Stimulated activated memory B cell treated with anti-CD40 and anti-IgM and Interleukin-4, amounts not matched to agents 10 μg/mL and 1 μg/mL and 100 μg/mL, for 72 hours (primary cell): Measurements from ENCODE around the gene CSAD.

Experiments used
- ATAC-seq: fragments of 150-1000 bp; cut with Tn5 transposase; 2 replicates; pipeline ENCODE4 v1.10.0; 2021
- H3K27ac Mint-ChIP-seq: one replicate; pipeline ENCODE4 v1.8.0; 2022; ENCODE audit warnings: mild to moderate bottlenecking, mixed read lengths
- H3K27me3 Mint-ChIP-seq: one replicate; pipeline ENCODE4 v1.8.0; 2022; ENCODE audit warnings: mixed read lengths
- H3K36me3 Mint-ChIP-seq: one replicate; pipeline ENCODE4 v1.8.0; 2022; ENCODE audit warnings: mixed read lengths
- H3K4me1 Mint-ChIP-seq: one replicate; pipeline ENCODE4 v1.8.0; 2022; ENCODE audit warnings: mixed read lengths
- H3K4me3 Mint-ChIP-seq: one replicate; pipeline ENCODE4 v1.8.0; 2022; ENCODE audit warnings: mild to moderate bottlenecking, moderate library complexity, mixed read lengths
- H3K9me3 Mint-ChIP-seq: one replicate; pipeline ENCODE4 v1.8.0; 2022; ENCODE audit warnings: mixed read lengths

The CSAD gene

DNA sequence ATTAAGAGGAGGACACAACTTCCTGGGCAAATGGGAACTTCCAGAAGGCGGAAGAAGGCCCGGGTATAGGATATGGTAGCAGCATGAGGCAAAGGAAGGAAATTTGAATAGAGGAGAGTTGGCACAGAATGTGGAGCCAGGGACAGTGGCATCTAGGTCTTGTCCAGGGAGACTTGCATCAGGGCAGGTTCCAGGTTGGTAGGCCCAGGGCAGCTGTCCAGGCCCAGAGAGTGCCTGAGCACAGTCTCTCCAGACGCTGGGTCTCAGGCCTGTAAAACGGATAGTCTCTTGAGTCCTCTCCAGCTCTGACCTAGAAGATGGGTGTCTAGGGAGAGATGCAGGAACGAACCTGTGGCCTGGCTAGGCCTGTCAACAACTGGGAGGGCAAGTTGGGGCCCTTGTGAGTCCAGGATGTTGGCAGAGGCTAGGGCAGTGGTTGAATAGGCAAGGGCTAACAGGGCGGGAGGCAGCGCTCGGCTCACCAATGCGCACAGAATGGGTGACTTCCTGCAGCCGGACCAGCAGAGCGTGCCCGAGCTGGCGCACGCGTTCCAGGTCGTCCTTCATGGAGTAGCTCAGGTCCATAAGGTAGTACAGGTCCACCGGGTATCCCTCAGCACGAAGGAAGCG, 16.4 kb upstream of the CSAD start:
- H3K4me1 Mint-ChIP-seq, result peaks cover 60% of the 10 kb centered on the region
- H3K27ac Mint-ChIP-seq, result peak overlapping the region; percentile 28
- no peak overlapping the region for H3K4me3 Mint-ChIP-seq
- H3K9me3 Mint-ChIP-seq, result no peaks in the 10 kb centered on the region
- no peak for ATAC-seq
- no peaks in the 10 kb centered on the region for H3K27me3 Mint-ChIP-seq
- peaks cover 70% of the 10 kb centered on the region for H3K36me3 Mint-ChIP-seq

DNA sequence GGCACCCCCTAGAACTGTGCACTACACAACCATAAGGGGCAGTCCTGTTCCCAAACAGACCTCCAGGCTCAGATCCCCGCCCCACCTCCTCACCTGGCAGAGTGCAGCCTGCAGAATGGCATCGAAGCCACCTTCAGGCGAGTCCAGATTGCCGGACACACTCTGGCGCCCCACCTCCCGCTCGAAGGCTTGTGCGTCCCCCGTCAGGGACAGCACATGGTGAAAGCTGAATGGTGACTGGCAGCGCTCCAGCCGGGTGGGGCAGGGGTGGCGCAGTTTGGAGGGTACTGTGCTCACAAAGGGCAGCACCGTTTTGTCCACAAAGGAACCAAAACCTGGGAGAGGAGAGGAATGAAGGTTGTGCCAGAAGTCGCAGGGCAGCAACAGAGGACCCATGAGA, 15.8 kb upstream of the CSAD start:
- Mint-ChIP-seq H3K4me1 (peaks cover 64% of the 10 kb centered on the region), H3K4me3 (no peak overlapping the region), H3K9me3 (no peaks in the 10 kb centered on the region), H3K27me3 (no peaks in the 10 kb centered on the region), H3K27ac (peak overlapping the region; percentile 28), H3K36me3 (peaks cover 77% of the 10 kb centered on the region)
- no peak for ATAC-seq

DNA sequence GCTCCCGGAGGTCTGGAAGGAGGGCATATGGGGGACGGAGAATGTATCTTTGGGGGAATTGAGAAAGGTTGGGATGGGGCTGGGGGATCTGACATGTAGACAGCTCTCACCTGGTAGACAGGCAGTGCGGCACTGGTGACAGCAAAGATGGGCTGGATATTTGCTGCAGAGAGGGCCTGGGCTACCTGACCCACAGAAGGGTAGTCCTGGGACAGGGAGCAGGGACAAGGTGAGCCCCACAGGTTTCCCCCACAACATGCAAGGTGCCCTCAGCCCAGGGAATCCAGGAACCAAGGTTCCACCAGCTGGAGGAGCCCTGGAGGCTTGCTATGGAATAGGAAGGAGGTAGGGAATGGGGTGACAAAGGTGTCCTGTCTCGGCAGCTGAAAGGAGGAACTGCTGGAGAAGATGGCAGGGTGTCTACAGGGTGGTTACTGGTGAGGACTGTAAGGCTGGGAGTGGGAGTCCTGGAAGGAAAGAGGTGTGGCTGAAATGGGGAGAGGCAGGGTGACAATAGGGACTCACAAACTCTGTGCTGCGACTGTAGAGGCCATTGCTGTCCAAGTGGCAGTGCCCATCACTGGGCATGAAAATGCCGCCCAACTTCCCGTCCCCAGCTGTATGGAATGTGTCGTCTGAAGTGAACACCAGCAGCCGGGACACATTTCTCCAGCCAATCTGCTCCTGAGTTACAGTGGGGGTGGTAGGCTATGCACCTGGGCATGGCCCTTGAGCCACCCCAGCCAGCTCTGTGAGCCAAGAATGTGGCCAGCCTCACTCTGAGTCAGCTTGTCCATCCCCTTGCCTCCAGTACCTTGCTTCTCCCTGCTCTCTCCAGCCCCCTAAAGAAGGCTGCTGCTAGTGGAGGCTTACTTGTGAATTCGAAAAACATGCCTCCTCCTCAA, 15.0 kb upstream of the CSAD start:
- Mint-ChIP-seq H3K4me1 (peaks cover 62% of the 10 kb centered on the region), H3K4me3 (no peak overlapping the region), H3K27me3 (no peaks in the 10 kb centered on the region), H3K27ac (peak overlapping the region; percentile 40), H3K36me3 (peaks cover 78% of the 10 kb centered on the region), H3K9me3 (no peaks in the 10 kb centered on the region)
- ATAC-seq, result no peak

DNA sequence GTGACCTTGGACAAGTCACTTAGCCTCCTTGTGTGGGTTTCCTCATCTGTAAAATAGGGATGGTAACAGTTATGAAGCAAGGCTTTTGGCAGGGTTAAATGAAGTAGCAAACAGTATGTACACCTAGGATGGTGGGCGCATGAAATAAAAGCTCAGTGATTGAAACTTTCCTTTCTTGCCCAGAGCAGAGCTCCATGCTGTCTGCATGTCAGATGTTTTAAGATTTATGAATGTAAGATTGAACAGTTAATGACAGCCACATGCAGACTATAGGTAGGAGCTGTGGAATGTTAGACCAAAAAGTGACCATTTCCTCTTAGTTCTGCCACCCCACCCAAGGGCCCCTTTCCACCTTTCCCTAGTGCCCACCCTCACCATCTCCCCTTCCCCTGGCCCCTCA, 14.2 kb upstream of the CSAD start:
- H3K27ac Mint-ChIP-seq, result peak overlapping the region; percentile 40
- ATAC-seq, result no peak
- H3K9me3 Mint-ChIP-seq, result no peaks in the 10 kb centered on the region
- H3K27me3 Mint-ChIP-seq, result no peaks in the 10 kb centered on the region
- H3K36me3 Mint-ChIP-seq, result peaks cover 76% of the 10 kb centered on the region
- peaks cover 60% of the 10 kb centered on the region for H3K4me1 Mint-ChIP-seq
- no peak overlapping the region for H3K4me3 Mint-ChIP-seq

DNA sequence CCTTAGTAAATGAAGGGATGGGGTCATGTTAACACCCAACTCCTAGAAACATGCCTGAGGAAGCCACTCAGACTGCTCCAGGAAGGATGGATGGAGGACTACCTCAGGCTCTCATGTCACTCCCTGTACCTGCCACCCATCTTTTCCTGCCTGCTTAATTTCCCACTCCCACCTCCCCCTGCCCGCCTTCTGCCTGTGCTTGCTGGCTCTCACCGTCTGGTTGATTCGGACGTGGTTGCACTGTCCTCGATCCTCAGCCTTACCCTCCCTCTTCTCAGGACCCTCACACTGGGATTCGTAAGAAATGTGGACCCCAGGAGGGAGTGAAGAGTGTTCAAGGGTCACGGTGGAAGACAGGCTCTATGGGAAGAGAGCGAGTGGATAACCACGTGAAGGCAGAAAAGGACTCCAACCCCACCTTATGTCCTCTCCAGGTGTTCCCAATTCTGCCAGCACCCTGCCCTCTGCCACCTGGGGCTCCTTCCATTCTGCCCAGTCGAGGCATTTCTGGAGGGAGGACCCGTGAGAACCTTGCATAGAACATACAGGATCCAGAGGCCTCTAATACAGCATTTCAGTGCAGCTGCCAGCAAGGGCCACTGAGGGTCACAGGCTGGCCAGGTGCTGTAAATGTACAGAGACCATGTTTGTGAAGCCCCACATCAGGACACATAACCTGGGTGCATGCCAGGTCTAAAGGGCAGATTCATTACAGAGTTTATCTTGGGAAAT, 13.4 kb upstream of the CSAD start:
- ATAC-seq, result no peak
- H3K36me3 Mint-ChIP-seq, result peaks cover 75% of the 10 kb centered on the region
- H3K4me1 Mint-ChIP-seq, result peaks cover 56% of the 10 kb centered on the region
- H3K4me3 Mint-ChIP-seq, result no peak overlapping the region
- no peaks in the 10 kb centered on the region for H3K9me3 Mint-ChIP-seq
- H3K27me3 Mint-ChIP-seq, result no peaks in the 10 kb centered on the region
- H3K27ac Mint-ChIP-seq, result no peak overlapping the region

DNA sequence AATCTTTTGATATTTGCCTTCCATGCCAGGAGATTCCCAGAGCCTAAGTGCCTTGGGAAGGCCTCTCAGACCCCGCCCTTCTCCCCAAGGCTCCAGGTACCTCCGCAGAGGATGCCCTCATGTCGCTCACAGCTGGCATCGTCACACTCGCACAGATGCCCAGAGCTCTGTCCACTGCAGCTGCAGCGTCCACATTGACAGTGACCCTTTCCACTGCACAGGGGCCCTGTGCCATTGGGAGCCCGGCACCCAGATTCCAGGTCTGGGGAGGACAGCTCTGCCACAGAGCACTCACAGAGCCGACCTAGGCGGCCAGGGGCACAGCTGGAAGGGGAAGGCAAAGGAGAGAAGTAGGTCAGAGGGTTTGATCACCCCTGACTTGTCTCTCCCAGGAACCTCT, 12.3 kb upstream of the CSAD start:
- Mint-ChIP-seq H3K27ac (no peak overlapping the region), H3K27me3 (no peaks in the 10 kb centered on the region), H3K4me3 (no peak overlapping the region), H3K4me1 (peaks cover 45% of the 10 kb centered on the region), H3K36me3 (peaks cover 78% of the 10 kb centered on the region), H3K9me3 (no peaks in the 10 kb centered on the region)
- no peak for ATAC-seq

DNA sequence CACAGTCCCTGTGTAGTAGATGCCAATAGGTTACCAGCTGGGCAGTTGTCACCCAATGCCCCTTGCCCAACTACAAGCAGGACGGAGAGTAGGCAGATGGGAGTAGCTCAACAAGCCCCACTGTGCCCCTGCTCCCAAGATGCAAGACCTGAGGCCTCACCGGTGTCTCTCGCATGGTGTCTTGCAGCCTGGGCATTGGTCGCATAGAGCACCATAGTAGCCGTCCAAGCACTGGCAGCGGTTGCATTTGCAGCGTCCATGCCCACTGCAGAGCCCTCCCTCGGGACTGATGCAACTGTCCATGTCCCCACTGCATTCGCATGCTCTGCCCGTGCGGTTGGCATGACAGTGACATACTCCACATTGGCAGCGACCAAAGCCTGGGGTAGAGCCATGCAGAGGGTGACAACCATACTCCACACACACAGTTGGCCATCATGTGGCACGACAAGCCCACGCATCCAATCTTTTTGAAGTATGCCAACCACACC, 11.9 kb upstream of the CSAD start:
- peaks cover 41% of the 10 kb centered on the region for H3K4me1 Mint-ChIP-seq
- no peaks in the 10 kb centered on the region for H3K27me3 Mint-ChIP-seq
- H3K27ac Mint-ChIP-seq, result no peak overlapping the region
- no peaks in the 10 kb centered on the region for H3K9me3 Mint-ChIP-seq
- H3K4me3 Mint-ChIP-seq, result no peak overlapping the region
- no peak for ATAC-seq
- peaks cover 80% of the 10 kb centered on the region for H3K36me3 Mint-ChIP-seq

DNA sequence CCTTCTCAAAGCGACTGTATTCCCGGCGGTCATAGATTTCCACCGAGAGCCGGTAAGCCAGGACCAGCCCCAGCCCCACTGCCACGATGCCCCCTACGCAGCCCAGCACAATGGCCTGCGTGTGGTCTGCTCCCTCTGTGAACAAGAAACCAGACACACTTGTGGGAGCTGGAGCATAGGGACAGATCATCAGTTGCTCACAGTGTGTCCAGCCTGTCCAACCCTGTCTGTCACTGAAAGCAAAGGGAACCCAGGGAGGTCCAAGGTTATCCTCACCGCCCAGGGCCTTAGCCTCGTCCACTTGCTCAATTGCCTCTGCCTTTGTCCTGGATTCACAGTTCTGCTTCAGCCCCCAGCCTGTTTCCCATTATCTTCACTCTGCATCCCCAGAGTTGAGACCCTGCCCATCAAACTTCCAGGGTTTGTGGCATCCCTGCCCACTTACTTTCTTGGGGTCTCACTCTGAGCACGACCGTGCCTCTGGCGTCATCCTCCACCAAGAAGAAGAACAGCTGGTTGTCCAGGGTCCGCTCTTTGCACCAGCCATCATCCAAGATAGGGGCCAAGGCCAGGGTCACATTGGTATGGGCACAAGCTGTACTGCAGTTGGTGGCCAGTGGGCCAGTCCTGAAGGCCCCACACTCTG, 11.3 kb upstream of the CSAD start:
- no peaks in the 10 kb centered on the region for H3K27me3 Mint-ChIP-seq
- H3K36me3 Mint-ChIP-seq, result peaks cover 83% of the 10 kb centered on the region
- H3K4me3 Mint-ChIP-seq, result no peak overlapping the region
- peaks cover 38% of the 10 kb centered on the region for H3K4me1 Mint-ChIP-seq
- H3K27ac Mint-ChIP-seq, result no peak overlapping the region
- no peaks in the 10 kb centered on the region for H3K9me3 Mint-ChIP-seq
- no peak for ATAC-seq

DNA sequence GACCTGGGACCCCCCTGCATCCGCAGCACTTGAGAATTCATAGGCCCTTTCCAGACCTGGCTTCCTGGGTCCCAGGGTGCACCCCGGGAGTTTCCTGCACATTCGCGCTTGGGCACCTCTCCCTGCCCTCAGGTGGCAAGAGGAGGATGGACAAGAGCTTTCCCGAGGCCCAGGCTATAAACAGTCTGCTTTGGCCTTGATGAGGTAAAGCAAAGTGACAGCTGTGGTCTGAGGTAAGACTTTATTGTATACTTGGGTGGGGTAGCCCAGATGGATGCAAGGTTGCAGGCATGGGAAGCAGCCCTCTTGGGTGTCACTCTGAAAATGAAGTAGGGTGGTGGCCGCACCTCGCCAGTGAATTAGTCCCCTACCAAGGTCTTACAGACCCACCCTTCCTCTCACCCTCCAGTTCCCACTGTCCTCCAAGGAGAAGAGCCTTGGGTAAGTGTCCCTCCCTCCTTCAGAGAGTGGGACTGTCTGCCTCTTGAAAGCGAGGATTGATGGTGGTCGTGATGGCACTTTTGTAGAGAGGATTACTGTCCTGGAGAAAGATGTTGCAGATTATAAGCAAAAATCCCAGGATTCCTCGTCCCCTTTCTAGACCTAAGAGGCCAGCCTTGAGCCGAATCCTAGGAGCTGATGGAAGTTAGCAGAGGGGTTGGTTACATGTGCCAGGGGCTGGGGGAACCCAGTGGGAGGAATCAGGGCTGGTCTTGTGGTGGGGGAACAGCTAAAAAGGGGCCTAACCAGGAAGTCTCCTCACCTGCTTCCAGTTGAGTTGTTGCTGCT, 10.6 kb upstream of the CSAD start:
- Mint-ChIP-seq H3K4me3 (no peak overlapping the region), H3K9me3 (no peaks in the 10 kb centered on the region), H3K27ac (no peak overlapping the region), H3K27me3 (no peaks in the 10 kb centered on the region), H3K4me1 (peaks cover 31% of the 10 kb centered on the region), H3K36me3 (peaks cover 83% of the 10 kb centered on the region)
- no peak for ATAC-seq

DNA sequence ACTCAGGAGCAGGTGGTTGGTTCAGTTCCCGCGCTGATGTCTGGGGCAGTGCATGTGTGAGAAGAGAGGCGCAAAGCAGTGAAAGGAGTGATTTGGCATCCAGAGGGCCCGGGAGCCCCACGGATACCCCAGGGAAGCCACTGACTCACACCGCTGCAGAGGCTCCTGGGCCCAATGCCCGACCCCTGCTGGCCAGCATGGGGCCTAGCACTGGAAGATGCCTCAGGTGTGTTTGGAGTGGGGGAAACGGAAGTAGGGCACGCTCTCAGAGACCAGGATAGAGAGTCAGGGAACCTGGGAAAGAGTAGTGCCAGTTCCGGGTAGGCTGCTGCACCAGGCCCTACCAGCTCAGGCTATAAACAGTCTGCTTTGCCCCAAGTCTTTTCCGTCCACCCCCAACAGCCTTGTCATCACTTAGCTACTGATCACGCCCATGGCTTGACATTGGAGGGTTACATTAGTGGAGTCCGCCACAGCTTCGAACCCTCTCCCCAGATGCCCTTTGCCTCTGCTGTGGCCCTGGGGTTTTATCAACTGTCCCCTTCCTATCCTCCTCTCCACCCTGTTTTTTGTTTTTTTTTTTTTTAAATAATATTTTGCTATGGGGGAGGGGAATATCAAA, 9.5 kb upstream of the CSAD start:
- Mint-ChIP-seq H3K4me1 (peaks cover 39% of the 10 kb centered on the region), H3K4me3 (no peak overlapping the region), H3K27ac (peak overlapping the region; percentile 17), H3K27me3 (no peaks in the 10 kb centered on the region), H3K36me3 (peaks cover 85% of the 10 kb centered on the region), H3K9me3 (no peaks in the 10 kb centered on the region)
- peak; percentile 79 for ATAC-seq

DNA sequence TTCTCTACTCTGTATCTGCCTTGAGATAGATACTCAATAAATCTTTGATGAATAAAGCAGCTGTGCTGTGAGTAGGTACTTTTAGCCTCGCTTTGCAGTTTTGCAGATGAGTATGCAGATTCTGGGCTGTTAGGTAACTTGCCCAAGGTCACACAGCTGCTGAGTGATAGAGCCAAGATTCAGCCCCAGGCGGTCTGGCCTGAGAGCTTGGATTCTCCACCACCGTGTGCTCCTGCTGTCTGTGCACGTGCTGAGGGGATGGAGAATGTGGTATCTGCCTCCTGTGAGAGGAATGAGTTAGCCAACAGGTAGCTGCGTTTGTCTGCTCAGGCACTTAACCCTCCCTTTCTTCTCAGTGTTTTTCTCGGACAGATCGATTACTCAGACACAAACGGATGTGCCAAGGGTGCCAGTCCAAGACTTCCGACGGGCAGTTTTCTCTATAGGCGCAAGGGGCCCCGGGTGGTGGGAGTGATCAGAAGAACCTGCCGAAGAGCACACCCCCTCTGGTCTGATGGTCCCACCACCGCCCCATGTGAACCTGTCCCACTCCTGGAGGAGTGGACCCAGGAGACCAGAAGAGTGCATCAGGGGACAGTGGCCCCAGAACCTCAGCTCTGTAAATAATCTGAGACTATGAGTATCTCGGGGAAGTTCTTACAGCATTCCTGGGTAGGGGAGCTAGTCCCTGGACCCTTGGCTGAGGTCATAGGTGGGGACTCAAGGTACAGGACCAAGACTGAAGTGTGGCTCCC, 6.6 kb upstream of the CSAD start:
- Mint-ChIP-seq H3K36me3 (peaks cover 81% of the 10 kb centered on the region), H3K27ac (no peak overlapping the region), H3K9me3 (no peaks in the 10 kb centered on the region), H3K4me3 (no peak overlapping the region), H3K27me3 (no peaks in the 10 kb centered on the region), H3K4me1 (peaks cover 56% of the 10 kb centered on the region)
- ATAC-seq, result no peak

DNA sequence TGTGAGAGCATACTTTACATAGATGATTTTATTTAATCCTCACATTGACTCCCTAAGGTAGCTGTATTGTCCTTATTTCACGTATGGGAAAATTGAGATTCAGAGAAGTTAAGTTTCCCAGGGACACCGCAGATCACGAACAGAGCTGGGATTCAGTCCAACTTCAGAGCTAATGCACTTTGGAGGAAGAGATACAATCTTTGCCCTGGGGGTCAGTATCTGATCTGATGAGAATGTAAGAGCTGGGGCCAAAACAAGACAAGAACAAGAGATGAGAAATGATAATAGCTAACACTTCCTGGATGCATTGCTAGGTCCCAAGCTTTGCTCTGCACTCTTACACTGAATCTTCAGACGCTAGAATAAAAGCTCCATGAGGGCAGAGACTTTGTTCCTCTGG, 6.0 kb upstream of the CSAD start:
- ATAC-seq, result no peak
- H3K27ac Mint-ChIP-seq, result no peak overlapping the region
- peaks cover 81% of the 10 kb centered on the region for H3K36me3 Mint-ChIP-seq
- H3K4me1 Mint-ChIP-seq, result peaks cover 56% of the 10 kb centered on the region
- H3K9me3 Mint-ChIP-seq, result no peaks in the 10 kb centered on the region
- no peak overlapping the region for H3K4me3 Mint-ChIP-seq
- H3K27me3 Mint-ChIP-seq, result no peaks in the 10 kb centered on the region

DNA sequence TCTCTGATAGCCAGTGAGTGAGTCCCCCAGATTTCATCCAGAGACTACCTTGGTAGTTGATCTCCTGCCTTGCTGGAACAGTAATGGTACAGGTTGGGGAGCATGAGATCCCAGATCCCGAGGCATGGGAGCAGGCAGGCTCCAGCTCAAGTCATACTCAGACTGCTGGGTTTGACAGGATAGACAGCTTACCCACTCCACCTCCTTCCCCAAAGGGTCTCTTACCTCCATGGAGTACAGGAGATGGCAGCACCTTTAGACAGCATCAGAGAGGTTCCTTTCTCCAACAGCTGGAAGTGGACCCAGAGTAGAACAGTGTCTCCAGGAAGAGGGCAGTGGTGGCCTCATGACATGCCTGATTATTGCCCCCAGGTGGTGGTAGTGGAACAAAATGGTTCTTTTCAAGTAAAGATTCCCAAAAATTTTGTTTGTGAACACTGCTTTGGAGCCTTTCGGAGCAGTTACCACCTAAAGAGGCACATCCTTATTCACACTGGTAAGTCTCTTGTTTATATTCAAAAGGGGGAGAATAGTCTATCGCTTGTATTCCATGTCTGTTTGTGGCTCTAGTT, 4.9 kb upstream of the CSAD start:
- Mint-ChIP-seq H3K9me3 (no peaks in the 10 kb centered on the region), H3K27me3 (no peaks in the 10 kb centered on the region), H3K36me3 (peaks cover 77% of the 10 kb centered on the region), H3K27ac (no peak overlapping the region), H3K4me3 (no peak overlapping the region), H3K4me1 (peaks cover 57% of the 10 kb centered on the region)
- no peak for ATAC-seq
